ENCODE results near the gene ZNF189. TPM values are rescaled to one million over a fixed set of nuclear protein-coding genes. Genes with fewer than 3 reads are reported as not detected.

The ZNF189 gene
- 11.2 and 15.5 TPM in 2 replicates for total RNA-seq (2014; rRNA removed; shearing (Covaris generic))

GRCh38 chr9:101398068-101398929 is at the start of gene ZNF189, which contains the start of gene MRPL50:
Gene ZNF189, plus strand, starts transcription at chr9:101398851. Its CDS starts 306 bp downstream, at chr9:101399157.
Gene MRPL50, minus strand, starts transcription at chr9:101398618. Its CDS starts 26 bp downstream, at chr9:101398592.
- DNase-seq (ENCODE audit: low read depth) = peak; percentile 99

- no peak for DNase-seq (ENCODE audit: low read depth)
Observed at GRCh38 chr9:101350285-101350684, 48.4 kb upstream of the ZNF189 start.

GRCh38 chr9:101352892-101353463 is 45.7 kb upstream of the ZNF189 start:
- DNase-seq (ENCODE audit: low read depth) = no peak

GRCh38 chr9:101353683-101354082 is 45.0 kb upstream of the ZNF189 start:
- no peak for DNase-seq (ENCODE audit: low read depth)

GRCh38 chr9:101354143-101354764 is 44.4 kb upstream of the ZNF189 start:
- no peak for DNase-seq (ENCODE audit: low read depth)

- DNase-seq (ENCODE audit: low read depth) = no peak
Observed at GRCh38 chr9:101354765-101355708, 43.6 kb upstream of the ZNF189 start.

- DNase-seq (ENCODE audit: low read depth) = no peak
Observed at GRCh38 chr9:101356619-101357018, 42.0 kb upstream of the ZNF189 start.

- no peak for DNase-seq (ENCODE audit: low read depth)
Observed at GRCh38 chr9:101359679-101360078, 39.0 kb upstream of the ZNF189 start.

- DNase-seq (ENCODE audit: low read depth) = no peak
Observed at GRCh38 chr9:101360647-101361046, 38.0 kb upstream of the ZNF189 start.

GRCh38 chr9:101362450-101362849 is 36.2 kb upstream of the ZNF189 start:
- DNase-seq (ENCODE audit: low read depth) = no peak

GRCh38 chr9:101365181-101365580 is 33.5 kb upstream of the ZNF189 start:
- no peak for DNase-seq (ENCODE audit: low read depth)

- no peak for DNase-seq (ENCODE audit: low read depth)
Observed at GRCh38 chr9:101366038-101366756, 32.5 kb upstream of the ZNF189 start.

- DNase-seq (ENCODE audit: low read depth) = no peak
Observed at GRCh38 chr9:101367323-101367722, 31.3 kb upstream of the ZNF189 start.

GRCh38 chr9:101369286-101369685 is 29.4 kb upstream of the ZNF189 start:
- DNase-seq (ENCODE audit: low read depth) = peak; percentile 25

- no peak for DNase-seq (ENCODE audit: low read depth)
Observed at GRCh38 chr9:101369884-101370531, 28.6 kb upstream of the ZNF189 start.

- DNase-seq (ENCODE audit: low read depth) = no peak
Observed at GRCh38 chr9:101371813-101372212, 26.8 kb upstream of the ZNF189 start.

GRCh38 chr9:101372327-101373118 is 26.1 kb upstream of the ZNF189 start:
- no peak for DNase-seq (ENCODE audit: low read depth)

GRCh38 chr9:101375546-101375945 is 23.1 kb upstream of the ZNF189 start:
- peak; percentile 75 for DNase-seq (ENCODE audit: low read depth)

GRCh38 chr9:101376111-101376848 is 22.4 kb upstream of the ZNF189 start:
- DNase-seq (ENCODE audit: low read depth) = peak; percentile 70
